Myocyte (in vitro differentiated cells): Measurements from ENCODE around the gene RAPGEF6. TPM values are rescaled to one million over a fixed set of nuclear protein-coding genes. Genes with fewer than 3 reads are reported as not detected.

Source experiments
- total RNA-seq: library from RNA; depleted of rRNA; stranded (reverse); fragments of >200 nt; gene quantifications from 2 replicates; pipeline ENCODE4 v1.2.3, GENCODE V29; 2014

RAPGEF6 gene
- total RNA-seq, 1 donor from 2014 or later: 9.8 TPM

Other genes with a start within 250 kb of the RAPGEF6 start
- gene FNIP1, start 161.8 kb upstream of the RAPGEF6 start, total RNA-seq: 53.9 and 77.2 TPM in 2 replicates